Gastrocnemius medialis (tissue), 4 donors: ENCODE results near the gene ZBTB46.

Source experiments
- POLR2A ChIP-seq, 2 donors: fragments of 450-650 bp; IDR thresholded peaks; one replicate each; pipeline ENCODE4 v1.6.1; 2017; ENCODE audit warnings: antibody characterized with exemption in 2 of 2, mild to moderate bottlenecking in 2 of 2, moderate library complexity in 2 of 2
- TF ChIP-seq, protein P1 (sequence below), 5 experiments: fragments of 450-650 bp in 3 of 5; fragments of 200-600 bp in 2 of 5; sonication (generic) in 2 of 5; IDR thresholded peaks in 4 of 5; conservative IDR thresholded peaks in 1 of 5; 1 replicate in 4 of 5; 2 replicates in 1 of 5; pipeline ENCODE4 v1.5.1; 2016 to 2019; ENCODE audit warnings: antibody characterized with exemption in 5 of 5, mild to moderate bottlenecking in 3 of 5, moderate library complexity in 3 of 5

DNA sequence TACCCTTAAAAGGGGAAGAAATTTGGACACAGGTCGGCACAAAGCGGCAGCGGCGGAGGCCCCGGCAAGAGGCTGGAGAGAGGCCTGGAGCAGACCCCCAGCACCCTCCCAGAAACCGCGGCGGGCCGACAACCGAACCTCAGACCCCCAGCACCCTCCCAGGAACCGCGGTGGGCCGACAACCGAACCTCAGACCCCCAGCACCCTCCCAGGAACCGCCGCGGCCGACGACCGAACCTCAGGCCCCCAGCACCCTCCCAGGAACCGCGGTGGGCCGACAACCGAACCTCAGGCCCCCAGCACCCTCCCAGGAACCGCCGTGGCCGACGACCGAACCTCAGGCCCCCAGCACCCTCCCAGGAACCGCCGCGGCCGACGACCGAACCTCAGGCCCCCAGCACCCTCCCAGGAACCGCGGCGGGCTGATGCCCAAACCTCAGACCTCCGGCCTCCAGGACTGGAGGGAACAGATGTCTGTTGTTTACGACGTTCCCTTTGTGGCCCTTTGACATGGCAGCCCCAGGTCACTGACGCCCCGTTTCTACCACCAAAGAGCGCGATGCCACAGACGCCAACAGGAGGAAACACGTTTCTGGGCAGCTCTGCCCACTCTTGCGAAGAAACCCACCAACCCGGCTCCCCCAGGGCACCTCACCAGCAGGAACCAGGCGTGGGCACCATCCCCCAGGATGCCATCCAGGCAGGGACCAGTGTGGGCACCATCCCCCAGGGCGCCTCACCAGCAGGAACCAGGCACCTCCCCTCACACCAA lies 28.4 kb downstream of the ZBTB46 start:
- TF ChIP-seq, protein P1, sequence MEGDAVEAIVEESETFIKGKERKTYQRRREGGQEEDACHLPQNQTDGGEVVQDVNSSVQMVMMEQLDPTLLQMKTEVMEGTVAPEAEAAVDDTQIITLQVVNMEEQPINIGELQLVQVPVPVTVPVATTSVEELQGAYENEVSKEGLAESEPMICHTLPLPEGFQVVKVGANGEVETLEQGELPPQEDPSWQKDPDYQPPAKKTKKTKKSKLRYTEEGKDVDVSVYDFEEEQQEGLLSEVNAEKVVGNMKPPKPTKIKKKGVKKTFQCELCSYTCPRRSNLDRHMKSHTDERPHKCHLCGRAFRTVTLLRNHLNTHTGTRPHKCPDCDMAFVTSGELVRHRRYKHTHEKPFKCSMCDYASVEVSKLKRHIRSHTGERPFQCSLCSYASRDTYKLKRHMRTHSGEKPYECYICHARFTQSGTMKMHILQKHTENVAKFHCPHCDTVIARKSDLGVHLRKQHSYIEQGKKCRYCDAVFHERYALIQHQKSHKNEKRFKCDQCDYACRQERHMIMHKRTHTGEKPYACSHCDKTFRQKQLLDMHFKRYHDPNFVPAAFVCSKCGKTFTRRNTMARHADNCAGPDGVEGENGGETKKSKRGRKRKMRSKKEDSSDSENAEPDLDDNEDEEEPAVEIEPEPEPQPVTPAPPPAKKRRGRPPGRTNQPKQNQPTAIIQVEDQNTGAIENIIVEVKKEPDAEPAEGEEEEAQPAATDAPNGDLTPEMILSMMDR (IDR thresholded peaks at IDR 0.05 in 4 of 5, conservative IDR thresholded peaks at IDR 0.05 in 1 of 5), result no peak
- TF ChIP-seq POLR2A (IDR thresholded peaks at IDR 0.05), result no peak
